SK-N-SH treated with all-trans-retinoic acid at 6 μM for 48 hours (cell line): ENCODE data around the gene TNFRSF4.

Experiments
- ATAC-seq: fragments of 200-7000 bp; cut with Tn5 transposase; 3 replicates; pipeline ENCODE4 v1.9.1; 2020; ENCODE audit warnings: mild to moderate bottlenecking, moderate library complexity
- ARNTL ChIP-seq: fragments of 450-650 bp; formaldehyde crosslinking; IDR thresholded peaks from 2 replicates; pipeline ENCODE4 v1.5.0; 2020; ENCODE audit warnings: low read depth, mild to moderate bottlenecking, moderate library complexity, borderline replicate concordance
- BACH2 ChIP-seq: fragments of 250-450 bp; sonication (Bioruptor Pico); IDR thresholded peaks from 2 replicates; pipeline ENCODE4 v1.9.0; 2021; ENCODE audit warnings: mild to moderate bottlenecking, borderline replicate concordance
- CSDC2 ChIP-seq: fragments of 250-450 bp; sonication (Bioruptor Pico); IDR thresholded peaks from 2 replicates; pipeline ENCODE4 v1.5.0; 2020; ENCODE audit warnings: mild to moderate bottlenecking, moderate library complexity
- ESRRG ChIP-seq: fragments of 250-450 bp; sonication (Bioruptor Pico); IDR thresholded peaks from 2 replicates; pipeline ENCODE4 v1.6.1; 2021; ENCODE audit warnings: mild to moderate bottlenecking
- GLIS3 ChIP-seq: fragments of 250-450 bp; sonication (Bioruptor Pico); IDR thresholded peaks from 2 replicates; pipeline ENCODE4 v1.5.0; 2020; ENCODE audit warnings: mild to moderate bottlenecking, moderate library complexity
- ISL1 ChIP-seq: fragments of 250-450 bp; sonication (Bioruptor Pico); IDR thresholded peaks from 2 replicates; pipeline ENCODE4 v2.1.2; 2022; ENCODE audit warnings: mild to moderate bottlenecking, moderate library complexity
- OSR1 ChIP-seq: fragments of 250-450 bp; sonication (Bioruptor Pico); IDR thresholded peaks from 2 replicates; pipeline ENCODE4 v1.8.0; 2022; ENCODE audit warnings: moderate library complexity, mild to moderate bottlenecking, inconsistent platforms
- PATZ1 ChIP-seq: fragments of 250-450 bp; sonication (Bioruptor Pico); IDR thresholded peaks from 2 replicates; pipeline ENCODE4 v1.8.0; 2020; ENCODE audit warnings: mild to moderate bottlenecking, moderate library complexity, borderline replicate concordance
- PPARA ChIP-seq: fragments of 250-450 bp; sonication (Bioruptor Pico); IDR thresholded peaks from 2 replicates; pipeline ENCODE4 v1.5.0; 2020; ENCODE audit warnings: mild to moderate bottlenecking, borderline replicate concordance
- RARB ChIP-seq: fragments of 250-450 bp; sonication (Bioruptor Pico); IDR thresholded peaks from 2 replicates; pipeline ENCODE4 v1.8.0; 2021; ENCODE audit warnings: mild to moderate bottlenecking, moderate library complexity
- SNAI2 ChIP-seq: fragments of 250-450 bp; sonication (Bioruptor Pico); IDR thresholded peaks from 2 replicates; pipeline ENCODE4 v1.5.0; 2020; ENCODE audit warnings: mild to moderate bottlenecking, moderate library complexity
- TCF4 ChIP-seq: fragments of 250-450 bp; sonication (Bioruptor Pico); IDR thresholded peaks from 2 replicates; pipeline ENCODE4 v1.8.0; 2021; ENCODE audit warnings: mild to moderate bottlenecking, moderate library complexity, borderline replicate concordance
- TOX ChIP-seq: fragments of 250-450 bp; sonication (Bioruptor Pico); IDR thresholded peaks from 2 replicates; pipeline ENCODE4 v1.8.0; 2021; ENCODE audit warnings: mild to moderate bottlenecking, moderate library complexity, borderline replicate concordance
- TSHZ2 ChIP-seq: fragments of 250-450 bp; sonication (Bioruptor Pico); IDR thresholded peaks from 2 replicates; pipeline ENCODE4 v1.5.0; 2020; ENCODE audit warnings: mild to moderate bottlenecking, moderate library complexity
- ZC3H10 ChIP-seq: fragments of 250-450 bp; sonication (Bioruptor Pico); IDR thresholded peaks from 2 replicates; pipeline ENCODE4 v1.5.1; 2021; ENCODE audit warnings: mild to moderate bottlenecking, moderate library complexity
- ZFP3 ChIP-seq: fragments of 250-450 bp; sonication (Bioruptor Pico); IDR thresholded peaks from 2 replicates; pipeline ENCODE4 v1.5.0; 2020; ENCODE audit warnings: mild to moderate bottlenecking, moderate library complexity
- ZFP30 ChIP-seq: fragments of 450-650 bp; formaldehyde crosslinking; IDR thresholded peaks from 2 replicates; pipeline ENCODE4 v1.5.0; 2022; ENCODE audit warnings: mild to moderate bottlenecking, moderate library complexity
- ZNF565 ChIP-seq: fragments of 450-650 bp; formaldehyde crosslinking; conservative IDR thresholded peaks from 2 replicates; pipeline ENCODE4 v1.5.0; 2020; ENCODE audit warnings: low read depth, mild to moderate bottlenecking, moderate library complexity
- ZNF70 ChIP-seq: fragments of 450-650 bp; formaldehyde crosslinking; IDR thresholded peaks from 2 replicates; pipeline ENCODE4 v1.5.0; 2020; ENCODE audit warnings: mild to moderate bottlenecking, moderate library complexity
- TF ChIP-seq, protein P1 (sequence below): fragments of 250-450 bp; sonication (Bioruptor Pico); IDR thresholded peaks from 2 replicates; pipeline ENCODE4 v1.5.1; 2020; ENCODE audit warnings: low read depth, mild to moderate bottlenecking, moderate library complexity
- TF ChIP-seq, protein P2 (sequence below): fragments of 250-450 bp; sonication (Bioruptor Pico); IDR thresholded peaks from 2 replicates; pipeline ENCODE4 v1.5.1; 2021; ENCODE audit warnings: mild to moderate bottlenecking, moderate library complexity
- TF ChIP-seq, protein P3 (sequence below): fragments of 250-450 bp; sonication (Bioruptor Pico); IDR thresholded peaks from 2 replicates; pipeline ENCODE4 v1.8.0; 2021; ENCODE audit warnings: low read depth, mild to moderate bottlenecking, moderate library complexity, borderline replicate concordance

Gene TNFRSF4

DNA sequence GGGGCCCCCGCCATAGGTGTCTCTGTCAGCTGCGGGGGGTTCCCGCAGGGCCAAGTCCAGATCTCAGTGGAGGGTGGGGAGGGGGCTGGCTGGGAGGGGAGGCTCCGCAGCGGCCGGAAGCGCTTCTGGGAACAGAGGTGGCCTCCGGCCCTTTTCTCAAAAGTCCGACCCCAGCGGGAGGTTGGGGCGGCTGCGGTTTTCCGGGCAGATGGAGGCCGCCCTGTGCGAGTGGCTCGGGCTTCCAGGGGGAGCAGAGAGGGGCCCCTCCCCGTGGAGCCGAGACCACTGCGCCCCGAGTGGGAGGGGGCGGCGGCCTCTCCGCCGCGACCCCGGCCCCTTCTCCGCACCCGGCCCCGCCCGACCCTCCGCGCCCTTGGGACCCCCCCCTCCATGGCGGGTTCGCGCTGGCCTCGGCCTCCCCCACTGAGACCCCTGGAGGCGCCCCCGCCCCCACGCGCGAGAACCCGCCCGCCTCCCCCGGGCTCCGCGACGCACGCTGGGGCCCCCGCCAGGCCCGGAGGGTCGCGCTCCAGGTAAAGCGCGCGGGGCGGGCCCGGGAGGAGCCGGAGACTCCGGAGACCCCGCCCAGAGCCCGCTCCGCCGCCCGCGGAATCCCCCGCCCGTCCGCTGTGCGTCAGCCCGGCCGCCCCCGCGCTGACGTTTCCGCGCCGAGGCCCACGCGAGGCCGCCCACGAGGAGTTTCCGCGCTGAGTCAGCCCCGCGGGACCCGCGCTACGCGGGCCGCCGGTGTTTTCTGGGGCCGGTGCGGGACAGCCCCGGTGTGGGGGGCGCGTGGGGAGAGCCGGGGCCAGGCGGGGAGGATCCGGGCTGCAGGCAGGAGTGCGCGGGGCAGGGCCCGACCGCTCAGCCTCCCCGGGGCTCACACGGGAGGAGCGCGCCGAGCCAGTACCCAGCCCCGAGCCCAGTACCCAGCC is 12.8 kb downstream of the TNFRSF4 start:
- TF ChIP-seq ZNF70 (CRISPR knock-in tag) = no peak
- no peak for TF ChIP-seq BACH2 (CRISPR knock-in tag)
- no peak for TF ChIP-seq ESRRG
- no peak for TF ChIP-seq ZNF565
- no peak for TF ChIP-seq ZFP30 (CRISPR knock-in tag)
- no peak for TF ChIP-seq SNAI2 (CRISPR knock-in tag)
- TF ChIP-seq ARNTL (CRISPR knock-in tag) = no peak
- TF ChIP-seq RARB (CRISPR knock-in tag) = no peak
- TF ChIP-seq, protein P1, sequence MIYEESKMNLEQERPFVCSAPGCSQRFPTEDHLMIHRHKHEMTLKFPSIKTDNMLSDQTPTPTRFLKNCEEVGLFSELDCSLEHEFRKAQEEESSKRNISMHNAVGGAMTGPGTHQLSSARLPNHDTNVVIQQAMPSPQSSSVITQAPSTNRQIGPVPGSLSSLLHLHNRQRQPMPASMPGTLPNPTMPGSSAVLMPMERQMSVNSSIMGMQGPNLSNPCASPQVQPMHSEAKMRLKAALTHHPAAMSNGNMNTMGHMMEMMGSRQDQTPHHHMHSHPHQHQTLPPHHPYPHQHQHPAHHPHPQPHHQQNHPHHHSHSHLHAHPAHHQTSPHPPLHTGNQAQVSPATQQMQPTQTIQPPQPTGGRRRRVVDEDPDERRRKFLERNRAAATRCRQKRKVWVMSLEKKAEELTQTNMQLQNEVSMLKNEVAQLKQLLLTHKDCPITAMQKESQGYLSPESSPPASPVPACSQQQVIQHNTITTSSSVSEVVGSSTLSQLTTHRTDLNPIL = no peak
- TF ChIP-seq ZFP3 (CRISPR knock-in tag) = no peak
- TF ChIP-seq PPARA (CRISPR knock-in tag) = no peak
- TF ChIP-seq ISL1 = no peak
- TF ChIP-seq CSDC2 (CRISPR knock-in tag) = no peak
- no peak for TF ChIP-seq GLIS3 (CRISPR knock-in tag)
- TF ChIP-seq TSHZ2 = no peak
- TF ChIP-seq, protein P2, sequence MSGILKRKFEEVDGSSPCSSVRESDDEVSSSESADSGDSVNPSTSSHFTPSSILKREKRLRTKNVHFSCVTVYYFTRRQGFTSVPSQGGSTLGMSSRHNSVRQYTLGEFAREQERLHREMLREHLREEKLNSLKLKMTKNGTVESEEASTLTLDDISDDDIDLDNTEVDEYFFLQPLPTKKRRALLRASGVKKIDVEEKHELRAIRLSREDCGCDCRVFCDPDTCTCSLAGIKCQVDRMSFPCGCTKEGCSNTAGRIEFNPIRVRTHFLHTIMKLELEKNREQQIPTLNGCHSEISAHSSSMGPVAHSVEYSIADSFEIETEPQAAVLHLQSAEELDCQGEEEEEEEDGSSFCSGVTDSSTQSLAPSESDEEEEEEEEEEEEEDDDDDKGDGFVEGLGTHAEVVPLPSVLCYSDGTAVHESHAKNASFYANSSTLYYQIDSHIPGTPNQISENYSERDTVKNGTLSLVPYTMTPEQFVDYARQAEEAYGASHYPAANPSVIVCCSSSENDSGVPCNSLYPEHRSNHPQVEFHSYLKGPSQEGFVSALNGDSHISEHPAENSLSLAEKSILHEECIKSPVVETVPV (CRISPR knock-in tag) = no peak

DNA sequence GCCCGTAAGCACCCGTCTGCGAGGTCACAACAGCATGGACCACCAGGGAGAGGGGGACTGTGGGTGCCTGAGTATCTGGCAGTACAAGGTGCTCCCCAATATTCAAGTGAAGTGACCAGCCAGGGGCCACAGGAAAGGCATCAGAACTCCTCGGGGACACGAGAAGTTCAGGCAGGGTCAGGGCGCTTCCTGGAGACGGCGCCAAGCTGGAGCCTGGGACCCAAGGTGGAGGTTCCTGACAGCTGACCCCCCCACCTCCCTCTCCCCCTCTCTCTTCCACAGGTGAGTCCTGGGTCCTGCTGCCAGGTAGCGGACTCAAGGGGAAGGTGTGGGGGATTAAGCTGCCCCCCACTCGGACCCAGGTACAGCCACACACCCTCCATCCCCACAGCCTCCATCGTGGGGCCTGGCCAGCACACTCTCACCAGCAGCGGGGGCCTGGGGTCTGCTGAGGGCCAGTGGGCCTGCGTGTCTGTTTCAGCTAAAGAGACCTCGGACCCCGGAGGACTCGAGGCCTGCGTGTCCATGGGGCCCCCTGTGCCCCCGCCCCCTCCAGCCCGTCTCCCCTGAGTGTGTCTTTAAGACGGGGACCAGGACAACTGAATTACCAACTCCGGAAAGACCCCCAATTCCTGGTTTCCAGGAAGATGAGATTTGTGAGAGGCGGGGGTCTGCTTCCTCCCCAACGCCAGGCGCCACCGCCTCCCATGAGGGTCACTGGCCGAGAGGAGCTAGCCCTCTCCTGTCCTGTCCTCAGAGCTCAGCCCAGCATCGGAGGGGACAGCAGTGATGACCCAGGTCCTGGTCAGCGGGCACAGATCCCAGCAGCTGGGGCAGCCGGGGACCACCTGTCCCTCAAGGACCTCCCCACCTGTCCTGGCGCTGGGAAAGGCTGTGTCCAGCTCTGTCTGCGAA is 13.7 kb downstream of the TNFRSF4 start:
- ATAC-seq = no peak

More for the DNA sequence above, 12.8 kb downstream of the TNFRSF4 start:
- ATAC-seq = peak; percentile 27; the same call in 2 of the 3 replicates

DNA sequence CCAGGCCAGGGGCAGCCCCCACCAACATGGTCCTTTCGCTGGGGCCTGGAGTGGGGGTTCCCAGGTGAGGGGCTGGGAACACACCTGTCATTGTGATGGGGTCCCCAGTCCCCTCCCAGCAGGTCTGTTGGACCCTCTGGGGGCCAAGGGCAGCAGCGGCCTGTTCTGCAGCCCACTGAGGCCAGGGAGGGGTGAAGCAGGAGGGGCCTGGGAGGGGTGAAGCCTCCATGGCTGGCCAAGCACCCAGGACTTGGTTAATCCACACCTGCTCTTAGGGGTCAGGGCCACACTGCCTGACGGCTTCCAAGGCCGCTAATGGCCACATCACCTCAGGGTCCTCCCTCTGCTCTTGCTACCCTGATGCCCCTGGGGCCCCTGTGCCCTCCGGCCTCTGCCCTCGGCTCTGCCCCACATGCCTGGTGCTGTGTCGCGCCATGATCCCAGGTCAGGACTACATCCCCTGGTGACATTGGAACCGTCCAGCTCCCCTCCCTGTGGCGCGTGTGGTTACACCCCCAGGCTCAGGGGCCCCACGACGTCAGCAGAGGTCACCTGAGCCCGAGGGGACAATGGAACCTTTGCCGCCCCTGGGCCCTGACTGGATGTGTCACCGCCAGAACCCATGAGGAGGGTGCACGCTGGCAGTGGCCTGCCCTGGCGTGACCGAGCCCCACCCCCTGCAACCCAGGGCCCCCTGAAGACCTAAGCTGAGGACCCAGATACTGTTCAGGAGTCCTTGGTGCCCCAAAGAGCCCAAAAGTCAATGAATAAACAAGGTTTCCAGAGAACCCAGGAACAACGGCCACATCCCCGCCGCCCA is 14.6 kb downstream of the TNFRSF4 start:
- no peak for ATAC-seq
- TF ChIP-seq ZNF70 (CRISPR knock-in tag) = no peak
- no peak for TF ChIP-seq ZFP3 (CRISPR knock-in tag)
- no peak for TF ChIP-seq ZC3H10
- no peak for TF ChIP-seq ESRRG
- no peak for TF ChIP-seq PATZ1 (CRISPR knock-in tag)
- TF ChIP-seq BACH2 (CRISPR knock-in tag) = no peak
- TF ChIP-seq, protein P3, sequence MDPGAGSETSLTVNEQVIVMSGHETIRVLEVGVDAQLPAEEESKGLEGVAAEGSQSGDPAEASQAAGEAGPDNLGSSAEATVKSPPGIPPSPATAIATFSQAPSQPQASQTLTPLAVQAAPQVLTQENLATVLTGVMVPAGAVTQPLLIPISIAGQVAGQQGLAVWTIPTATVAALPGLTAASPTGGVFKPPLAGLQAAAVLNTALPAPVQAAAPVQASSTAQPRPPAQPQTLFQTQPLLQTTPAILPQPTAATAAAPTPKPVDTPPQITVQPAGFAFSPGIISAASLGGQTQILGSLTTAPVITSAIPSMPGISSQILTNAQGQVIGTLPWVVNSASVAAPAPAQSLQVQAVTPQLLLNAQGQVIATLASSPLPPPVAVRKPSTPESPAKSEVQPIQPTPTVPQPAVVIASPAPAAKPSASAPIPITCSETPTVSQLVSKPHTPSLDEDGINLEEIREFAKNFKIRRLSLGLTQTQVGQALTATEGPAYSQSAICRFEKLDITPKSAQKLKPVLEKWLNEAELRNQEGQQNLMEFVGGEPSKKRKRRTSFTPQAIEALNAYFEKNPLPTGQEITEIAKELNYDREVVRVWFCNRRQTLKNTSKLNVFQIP (CRISPR knock-in tag) = no peak
- TF ChIP-seq GLIS3 (CRISPR knock-in tag) = no peak
- TF ChIP-seq TOX (CRISPR knock-in tag) = no peak
- TF ChIP-seq OSR1 (CRISPR knock-in tag) = no peak
- TF ChIP-seq TCF4 (CRISPR knock-in tag) = no peak
- no peak for TF ChIP-seq PPARA (CRISPR knock-in tag)
- no peak for TF ChIP-seq ZNF565

More for the DNA sequence above, 13.7 kb downstream of the TNFRSF4 start:
- no peak for TF ChIP-seq ZC3H10
- TF ChIP-seq, protein P1 = no peak
- no peak for TF ChIP-seq GLIS3 (CRISPR knock-in tag)
- TF ChIP-seq ESRRG = no peak
- no peak for TF ChIP-seq ZNF70 (CRISPR knock-in tag)
- TF ChIP-seq ARNTL (CRISPR knock-in tag) = no peak
- TF ChIP-seq BACH2 (CRISPR knock-in tag) = no peak
